GM18907 (cell line): ENCODE data around the gene CHST8.

ENCODE experiments used
- ATAC-seq: cut with Tn5 transposase; IDR thresholded peaks from one replicate; pipeline ENCODE4 v1.9.1; 2021; ENCODE audit warnings: mild to moderate bottlenecking, moderate library complexity; ENCODE audit not compliant: unreplicated experiment

Gene CHST8

DNA sequence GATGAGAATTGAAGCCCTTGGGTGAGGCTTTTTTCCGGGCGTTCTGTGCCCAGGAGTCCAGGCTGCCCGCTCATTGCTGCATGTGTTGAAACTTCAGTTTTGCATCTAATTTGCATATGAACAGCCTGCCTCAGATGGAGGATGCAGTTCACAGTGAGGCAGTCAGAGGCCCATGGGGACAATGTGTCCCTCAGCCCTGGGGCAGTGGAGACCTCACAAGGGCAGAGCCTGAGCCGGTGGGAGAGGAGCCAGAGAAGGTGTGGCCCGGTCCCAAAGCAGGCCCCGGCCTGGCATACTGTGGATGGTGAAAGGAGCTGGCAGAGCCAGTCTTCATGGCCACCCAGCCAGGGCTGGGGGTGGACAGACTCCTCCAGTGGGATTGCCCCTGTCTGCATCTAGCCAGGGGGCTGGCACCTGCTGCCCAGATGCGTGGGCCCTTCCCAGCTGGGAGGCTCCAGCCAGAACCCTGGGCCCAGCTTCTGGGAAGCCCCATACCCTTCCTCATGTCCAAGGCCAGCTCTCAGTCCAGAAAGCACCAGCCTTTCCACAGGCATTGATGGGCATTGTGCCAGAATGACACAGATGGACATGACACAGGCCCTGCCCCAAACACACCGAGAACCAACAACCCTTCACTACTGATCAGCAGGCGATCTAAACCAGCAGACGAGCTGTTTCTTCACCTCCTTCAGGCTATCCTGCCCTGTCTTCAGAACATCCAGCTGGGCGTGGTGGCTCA, 142.0 kb downstream of the CHST8 start:
- no peak for ATAC-seq

DNA sequence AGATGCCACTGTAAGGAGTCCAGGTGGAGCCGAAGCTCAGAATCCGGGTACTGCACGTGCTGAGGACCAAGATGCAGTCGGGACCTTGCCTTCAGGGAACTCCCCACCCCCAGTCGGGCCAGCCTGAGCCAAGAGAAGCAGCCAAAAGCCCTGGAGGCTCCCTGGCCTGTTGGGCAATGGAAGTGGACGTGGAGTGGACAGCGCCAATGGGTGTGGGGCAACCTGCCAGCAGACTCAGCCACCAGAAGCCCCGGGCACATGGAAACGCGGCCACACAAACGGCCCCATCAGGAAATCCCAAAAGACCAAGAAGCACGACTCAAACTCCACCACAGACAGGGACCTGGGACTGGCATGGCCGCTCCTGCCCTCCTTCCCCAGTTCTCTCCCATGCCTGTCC, 144.9 kb downstream of the CHST8 start:
- ATAC-seq: no peak

DNA sequence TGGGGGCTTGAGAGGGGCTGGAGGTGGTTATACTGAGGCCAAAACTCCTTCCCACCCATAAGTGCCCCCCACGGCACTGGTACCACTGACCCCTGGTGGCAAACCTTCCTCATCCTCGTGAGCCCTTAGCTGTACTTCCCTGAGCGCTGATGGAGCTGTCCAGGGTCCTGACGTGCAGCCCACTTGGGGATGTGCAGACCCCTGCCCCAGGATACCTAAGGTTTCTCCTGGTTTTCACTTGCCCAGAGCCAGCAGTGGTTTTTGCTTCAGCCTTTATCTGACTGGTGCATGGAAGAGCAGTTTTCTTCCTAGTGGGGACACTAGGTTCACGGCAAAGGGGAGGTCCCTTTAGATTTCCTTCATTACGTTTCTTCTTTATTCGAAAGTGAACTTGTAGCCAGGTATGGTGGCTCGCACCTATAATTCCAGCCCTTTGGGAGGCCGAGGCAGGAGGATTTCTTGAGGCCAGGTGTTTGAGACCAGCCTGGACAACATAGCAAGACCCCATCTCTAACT, 146.2 kb downstream of the CHST8 start:
- ATAC-seq: no peak

DNA sequence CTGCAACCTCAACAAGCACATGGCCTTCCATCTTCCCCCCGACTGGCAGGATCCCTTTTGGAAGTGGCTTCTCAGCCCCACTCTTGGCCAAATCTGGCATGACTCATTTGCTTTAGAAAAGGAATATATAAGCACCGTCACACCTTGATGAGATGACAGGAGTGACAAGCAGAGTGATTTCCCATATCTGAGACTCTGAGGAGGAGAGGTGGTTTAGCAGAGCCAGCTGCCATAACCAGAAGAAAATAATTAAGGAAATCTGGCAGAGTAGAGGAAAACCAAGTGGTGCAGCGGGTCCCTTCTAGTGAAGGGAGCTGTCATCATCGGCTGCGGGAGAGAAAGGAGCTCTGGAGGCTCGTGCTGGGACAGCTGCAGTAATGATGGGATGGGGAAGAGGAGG, 147.5 kb downstream of the CHST8 start:
- ATAC-seq: no peak

DNA sequence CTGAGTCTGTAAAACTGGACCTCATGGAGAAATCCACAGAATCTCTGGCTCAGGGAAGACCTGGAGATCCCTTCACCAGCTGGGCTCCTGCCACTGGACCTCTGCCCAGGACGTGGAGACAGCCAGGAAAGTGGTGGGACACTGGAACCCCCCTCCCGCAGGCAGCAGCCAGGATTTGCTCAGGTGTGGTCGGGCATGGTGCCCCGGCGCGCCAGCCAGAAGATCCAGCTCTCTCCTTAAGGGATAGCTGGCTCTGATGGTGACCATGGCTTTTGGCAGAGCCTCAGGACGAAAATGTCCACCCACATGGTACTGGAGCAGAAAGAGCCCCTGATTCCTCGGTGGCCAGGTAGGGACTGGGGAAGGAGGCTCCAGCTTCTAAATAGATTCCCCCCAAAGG, 148.4 kb downstream of the CHST8 start:
- ATAC-seq: no peak

DNA sequence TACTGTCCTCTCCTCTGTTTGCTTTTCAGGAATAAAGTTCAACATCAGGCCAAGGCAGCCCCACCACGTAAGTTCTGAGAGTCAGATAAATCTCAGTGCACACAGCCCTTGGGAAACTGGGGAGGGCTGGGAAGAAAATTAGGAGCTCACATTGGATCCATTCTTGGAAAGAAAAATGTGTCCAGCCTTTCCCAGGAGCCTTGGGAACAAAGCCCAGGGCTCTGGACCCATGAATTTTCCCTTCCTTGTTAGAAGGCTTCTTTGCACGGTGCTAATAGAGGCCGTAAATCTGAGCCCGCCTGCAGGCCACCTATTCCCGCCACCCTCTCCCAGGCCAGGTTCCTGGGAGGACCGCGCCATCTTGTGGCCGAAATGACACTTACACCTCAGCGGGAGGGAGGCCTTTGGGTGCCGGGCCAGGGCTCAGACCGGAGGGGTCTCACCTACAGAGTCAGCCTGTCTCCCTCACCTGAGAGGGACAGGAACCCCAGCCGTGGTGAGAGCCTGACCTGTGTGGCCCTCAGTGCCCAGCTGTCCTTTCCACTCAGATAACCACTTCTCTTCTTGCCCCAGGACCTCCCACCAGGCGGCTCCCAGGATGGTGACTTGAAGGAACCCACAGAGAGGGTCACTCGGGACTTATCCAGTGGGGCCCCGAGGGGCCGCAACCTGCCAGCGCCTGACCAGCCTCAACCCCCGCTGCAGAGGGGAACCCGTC, 149.8 kb downstream of the CHST8 start:
- ATAC-seq: no peak

DNA sequence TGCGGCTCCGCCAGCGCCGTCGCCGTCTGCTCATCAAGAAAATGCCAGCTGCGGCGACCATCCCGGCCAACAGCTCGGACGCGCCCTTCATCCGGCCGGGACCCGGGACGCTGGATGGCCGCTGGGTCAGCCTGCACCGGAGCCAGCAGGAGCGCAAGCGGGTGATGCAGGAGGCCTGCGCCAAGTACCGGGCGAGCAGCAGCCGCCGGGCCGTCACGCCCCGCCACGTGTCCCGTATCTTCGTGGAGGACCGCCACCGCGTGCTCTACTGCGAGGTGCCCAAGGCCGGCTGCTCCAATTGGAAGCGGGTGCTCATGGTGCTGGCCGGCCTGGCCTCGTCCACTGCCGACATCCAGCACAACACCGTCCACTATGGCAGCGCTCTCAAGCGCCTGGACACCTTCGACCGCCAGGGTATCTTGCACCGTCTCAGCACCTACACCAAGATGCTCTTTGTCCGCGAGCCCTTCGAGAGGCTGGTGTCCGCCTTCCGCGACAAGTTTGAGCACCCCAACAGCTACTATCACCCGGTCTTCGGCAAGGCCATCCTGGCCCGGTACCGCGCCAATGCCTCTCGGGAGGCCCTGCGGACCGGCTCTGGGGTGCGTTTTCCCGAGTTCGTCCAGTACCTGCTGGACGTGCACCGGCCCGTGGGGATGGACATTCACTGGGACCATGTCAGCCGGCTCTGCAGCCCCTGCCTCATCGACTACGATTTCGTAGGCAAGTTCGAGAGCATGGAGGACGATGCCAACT, 150.5 kb downstream of the CHST8 start:
- ATAC-seq: no peak

DNA sequence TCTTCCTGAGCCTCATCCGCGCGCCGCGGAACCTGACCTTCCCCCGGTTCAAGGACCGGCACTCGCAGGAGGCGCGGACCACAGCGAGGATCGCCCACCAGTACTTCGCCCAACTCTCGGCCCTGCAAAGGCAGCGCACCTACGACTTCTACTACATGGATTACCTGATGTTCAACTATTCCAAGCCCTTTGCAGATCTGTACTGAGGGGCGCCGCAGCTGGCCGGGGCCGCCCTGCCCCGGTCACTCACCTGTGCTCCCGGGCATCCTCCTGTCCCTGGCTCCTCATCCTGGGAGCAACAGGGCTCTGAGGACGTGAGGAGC, 151.1 kb downstream of the CHST8 start:
- ATAC-seq: no peak

DNA sequence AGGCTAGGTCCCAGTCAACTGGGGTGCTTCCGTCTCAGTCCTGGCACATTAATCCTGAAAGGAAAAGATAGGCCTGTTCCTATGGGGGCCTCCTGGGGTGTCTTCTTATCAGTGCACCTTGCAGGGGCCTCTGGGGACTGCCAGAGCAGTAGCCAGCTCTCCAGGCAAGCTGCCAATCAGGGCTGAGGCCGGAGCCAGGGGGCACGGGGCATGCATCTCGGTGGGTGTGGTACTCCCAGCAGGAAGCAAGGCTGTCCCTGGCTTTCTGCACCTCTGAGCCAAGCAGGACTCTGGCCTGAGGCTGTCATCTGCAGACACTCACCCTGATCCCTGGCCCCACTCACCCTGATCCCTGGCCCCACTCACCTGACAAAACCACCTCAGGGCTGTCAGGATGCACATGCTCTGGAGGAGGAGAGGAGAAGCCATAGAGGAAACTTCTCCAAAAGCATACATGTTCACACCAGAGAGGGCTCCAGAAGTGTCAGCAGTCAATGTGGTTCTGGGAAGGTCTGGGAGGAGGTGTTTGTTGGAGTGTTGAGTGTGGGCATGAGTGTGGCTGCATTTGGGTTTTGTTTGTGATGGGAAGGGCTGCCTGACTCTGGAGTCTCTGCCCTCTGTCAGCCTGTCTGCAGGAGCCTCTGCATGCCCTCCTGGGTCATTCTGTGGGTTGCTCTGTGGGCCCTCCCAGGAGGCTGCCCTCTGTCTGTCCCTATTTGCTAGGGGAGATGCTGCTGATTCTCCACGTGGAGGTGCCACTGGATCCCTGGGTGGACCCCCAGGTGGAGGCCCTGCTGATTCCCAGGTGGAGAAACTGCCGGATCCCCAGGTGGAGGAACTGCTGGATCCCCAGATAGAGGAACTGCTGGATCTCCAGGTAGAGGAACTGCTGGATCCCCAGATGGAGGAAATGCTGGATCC, 152.2 kb downstream of the CHST8 start:
- no peak for ATAC-seq

DNA sequence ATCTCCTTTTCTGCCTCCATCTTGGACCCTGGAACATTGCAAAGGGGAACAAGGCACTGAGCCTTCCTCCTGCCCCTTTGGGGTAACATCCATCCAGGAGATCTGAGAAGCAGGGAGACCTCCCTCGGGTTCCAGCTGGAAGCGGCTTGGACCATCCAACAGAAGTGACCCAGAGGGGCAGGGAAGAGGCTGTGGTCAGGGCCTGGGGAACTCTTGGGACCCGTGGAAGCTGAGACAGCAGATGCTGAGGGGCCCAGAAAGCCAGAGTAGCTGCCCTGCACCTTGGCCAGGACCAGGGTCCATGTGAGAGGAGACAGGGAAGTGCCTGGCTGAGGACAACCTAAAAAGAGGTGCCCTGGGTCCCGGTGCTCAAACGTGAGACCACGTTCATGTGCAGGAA, 153.0 kb downstream of the CHST8 start:
- ATAC-seq: no peak

DNA sequence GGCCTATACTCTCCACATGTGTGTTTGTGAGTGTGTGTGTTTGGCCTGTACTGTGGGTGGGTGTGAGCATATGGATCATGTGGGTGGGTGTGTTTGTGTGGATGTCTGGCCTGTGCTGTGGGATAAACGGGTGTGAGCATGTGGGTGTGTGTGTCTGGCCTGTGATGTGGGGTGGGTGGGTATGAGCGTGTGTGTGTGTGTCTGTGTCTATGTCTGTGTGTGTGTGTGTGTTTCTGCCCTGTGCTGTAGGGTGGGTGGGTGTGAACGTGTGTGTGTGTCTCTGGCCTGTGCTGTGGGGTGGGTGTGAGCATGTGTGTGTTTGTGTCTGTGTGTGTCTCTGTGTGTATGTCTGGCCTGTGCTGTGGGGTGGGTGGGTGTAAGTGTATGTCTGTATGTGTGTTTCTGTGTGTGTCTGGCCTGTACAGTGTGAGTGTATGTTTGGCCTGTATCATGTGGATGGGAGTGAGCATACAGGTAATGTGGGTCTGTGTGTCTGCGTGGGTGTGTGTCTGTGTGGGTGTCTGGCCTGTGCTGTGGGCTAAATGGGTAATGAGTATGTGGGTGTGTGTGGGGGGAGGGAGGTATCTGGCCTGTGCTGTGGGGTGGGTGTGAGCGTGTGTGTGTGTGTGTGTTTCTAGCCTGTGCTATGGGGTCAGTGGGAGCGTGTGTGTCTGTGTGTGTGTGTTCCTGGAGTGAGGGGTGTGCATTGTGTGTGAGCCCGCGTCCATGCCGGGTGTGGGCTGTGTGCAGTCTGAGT, 154.2 kb downstream of the CHST8 start:
- no peak for ATAC-seq

DNA sequence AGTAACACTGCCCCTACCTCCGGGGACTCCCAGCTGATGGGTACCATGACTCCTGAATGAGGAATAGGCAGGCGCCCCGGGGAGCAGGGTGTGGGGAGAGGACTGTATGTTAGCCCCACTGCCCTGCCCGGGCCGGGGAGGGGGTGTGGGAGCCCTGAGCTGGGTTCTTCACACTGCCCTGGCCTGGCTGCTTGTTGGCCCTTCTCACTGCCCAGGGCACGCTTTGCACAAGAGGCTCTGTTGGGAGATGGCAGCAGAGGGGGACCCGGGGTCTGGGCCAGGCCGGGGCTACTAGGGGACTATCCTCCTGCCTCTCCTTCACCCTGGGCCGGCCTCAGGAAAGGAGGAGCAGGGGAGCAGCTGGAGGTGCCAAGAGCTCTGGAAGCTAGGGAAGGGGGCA, 155.6 kb downstream of the CHST8 start:
- ATAC-seq: no peak

DNA sequence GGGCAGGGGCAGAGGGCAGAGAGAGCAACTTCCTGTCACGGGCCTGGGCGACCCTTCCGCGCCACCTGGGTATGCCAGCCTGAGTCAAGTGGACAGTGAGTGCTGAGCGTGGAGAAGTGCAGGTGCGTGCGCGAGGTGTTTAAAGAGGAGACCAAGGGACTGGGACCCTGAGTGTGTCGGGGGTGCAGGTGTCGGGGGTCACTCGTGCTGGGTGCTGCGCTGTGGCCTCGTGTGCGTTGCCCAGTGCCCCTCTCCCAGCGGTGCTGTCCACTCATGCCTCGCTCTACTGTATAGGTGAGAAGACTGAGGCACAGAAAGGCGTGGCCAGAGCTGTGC, 156.0 kb downstream of the CHST8 start:
- ATAC-seq: no peak

DNA sequence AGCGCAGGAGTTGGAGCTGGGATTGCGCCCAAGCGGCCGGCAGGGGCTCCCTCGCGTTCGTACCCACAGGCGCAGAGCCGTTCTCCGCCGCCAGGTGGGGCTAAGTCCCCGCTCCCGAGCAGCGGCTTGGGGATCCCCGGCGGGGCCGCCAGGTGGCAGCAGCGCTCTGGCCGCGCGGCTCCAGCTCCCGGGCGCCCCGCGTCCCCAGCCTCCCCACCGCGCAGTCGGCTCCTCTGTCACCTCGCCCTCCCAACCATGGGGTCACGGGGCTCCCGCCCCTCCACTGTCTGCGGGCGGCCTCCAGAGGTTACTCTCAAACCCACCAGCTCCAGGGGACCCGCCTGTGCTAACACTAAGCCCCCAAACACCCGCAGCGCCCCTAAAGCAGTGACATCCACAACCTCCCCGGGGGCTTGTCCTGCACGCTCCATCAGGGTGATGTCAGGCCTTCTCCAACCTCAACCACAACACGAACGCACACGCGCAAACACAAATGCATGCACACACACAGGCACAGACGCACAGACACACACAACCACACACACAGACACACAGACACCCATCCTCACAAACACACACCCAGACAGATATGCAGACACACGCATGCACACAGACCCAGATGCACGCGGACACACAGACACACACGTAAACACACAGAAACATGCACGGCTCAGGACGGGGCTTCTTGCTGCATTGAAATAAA, 156.5 kb downstream of the CHST8 start:
- peak; percentile 85 for ATAC-seq

DNA sequence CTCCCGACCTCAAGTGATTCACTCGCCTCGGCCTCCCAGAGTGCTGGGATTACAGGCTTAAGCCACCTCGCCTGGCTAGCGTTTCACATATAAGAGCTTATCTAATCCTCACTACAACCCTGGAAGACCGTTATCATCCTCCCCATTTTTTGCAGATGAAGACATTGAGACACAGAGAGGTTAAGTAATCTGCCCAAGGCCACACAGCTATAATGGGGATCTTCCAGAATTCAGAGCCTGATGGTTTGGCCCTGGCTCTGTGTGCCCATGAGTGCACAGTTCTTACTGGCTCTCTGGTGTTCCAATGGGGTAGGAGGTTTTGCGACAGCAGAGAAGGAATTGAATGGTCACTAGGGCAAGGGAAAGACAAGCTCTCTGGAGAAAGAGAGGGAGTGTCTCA, 158.1 kb downstream of the CHST8 start:
- ATAC-seq: no peak

DNA sequence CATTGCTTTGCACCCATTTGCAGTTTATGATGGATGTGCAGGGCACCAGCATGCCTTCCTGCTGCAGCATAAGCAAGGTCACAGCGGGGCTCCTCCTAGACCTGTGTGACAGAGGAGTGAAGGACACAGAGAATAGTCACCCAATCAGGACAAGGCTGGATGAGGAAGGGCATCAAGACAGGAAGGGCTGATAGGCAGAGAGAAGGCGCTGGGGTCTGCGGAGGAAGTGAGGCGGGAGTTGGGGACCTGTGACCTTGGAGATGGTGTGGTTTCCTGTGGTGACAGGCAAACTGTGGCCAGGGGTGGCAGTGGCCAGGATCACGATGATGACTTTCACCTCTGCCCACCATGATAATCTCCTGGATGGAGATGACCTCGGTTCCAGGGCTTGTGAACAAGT, 158.5 kb downstream of the CHST8 start:
- ATAC-seq: no peak

DNA sequence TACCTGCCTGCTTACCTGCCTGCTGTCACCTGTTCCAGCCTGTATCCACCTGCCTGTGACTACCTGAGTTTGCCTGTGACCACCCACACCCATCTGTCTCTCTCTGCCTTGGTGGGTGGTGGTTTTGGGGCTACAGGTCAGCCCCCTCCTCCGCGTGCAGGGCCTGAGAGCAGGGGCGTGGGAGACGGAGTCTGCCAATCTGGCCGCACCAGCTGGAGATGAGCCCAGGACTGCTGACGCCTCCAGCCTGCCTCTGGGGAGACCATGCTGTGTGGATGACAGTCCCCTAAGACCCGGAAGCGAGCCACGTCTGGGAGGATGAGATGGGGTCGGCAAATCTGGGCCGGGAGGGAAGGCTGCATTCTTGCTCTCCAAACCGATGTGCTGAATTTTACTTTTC, 159.0 kb downstream of the CHST8 start:
- ATAC-seq: no peak

DNA sequence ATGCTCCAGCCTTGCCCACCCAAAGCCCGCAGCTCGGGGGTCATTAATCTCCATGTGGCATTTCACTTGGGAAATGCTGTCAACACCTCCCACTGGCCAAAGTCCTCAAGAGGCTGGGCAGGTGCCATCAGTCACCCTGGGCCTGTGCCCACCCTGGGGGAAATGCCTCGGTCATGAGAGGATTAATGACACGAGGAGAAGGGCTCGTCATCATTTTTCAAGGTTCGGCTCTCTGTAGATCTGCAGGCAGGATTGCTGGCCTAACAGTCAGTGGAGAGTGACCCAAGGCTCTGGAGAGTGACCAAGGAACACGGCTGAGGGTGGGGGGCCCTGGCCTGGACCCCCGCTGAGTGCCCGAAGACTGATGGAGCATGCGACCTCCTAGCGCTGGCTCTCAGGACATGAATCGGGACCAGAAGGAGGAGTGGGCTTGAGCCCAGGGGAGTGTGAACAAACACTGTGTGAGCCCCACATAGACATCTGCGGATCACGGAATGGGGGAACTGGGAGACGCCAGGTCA, 159.7 kb downstream of the CHST8 start:
- no peak for ATAC-seq

DNA sequence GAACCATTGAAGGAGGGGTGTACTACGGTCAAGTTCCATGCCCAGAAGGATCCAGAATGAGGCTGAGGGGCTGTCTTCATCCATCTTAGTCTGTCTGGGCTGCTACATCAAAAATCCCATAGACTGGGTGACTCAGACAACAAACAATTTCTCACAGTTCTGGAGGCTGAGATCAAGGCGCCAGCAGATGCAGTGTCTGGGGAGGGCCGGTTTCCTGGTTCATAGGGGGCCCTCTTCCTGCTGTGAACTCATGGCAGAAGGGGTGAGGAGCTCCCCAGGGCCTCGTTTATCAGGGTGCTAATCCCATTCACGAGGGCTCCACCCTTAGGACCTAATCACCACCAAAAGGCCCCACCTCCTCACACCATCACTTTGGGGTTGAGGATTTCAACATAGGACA, 160.2 kb downstream of the CHST8 start:
- no peak for ATAC-seq
